Measurements from ENCODE around the gene ICE2.
"Not testable (repeated sequence)": the region's sequence is repeated elsewhere in the genome, so short reads cannot be mapped to it uniquely, and the experiment has no call there.

ICE2 gene

DNA sequence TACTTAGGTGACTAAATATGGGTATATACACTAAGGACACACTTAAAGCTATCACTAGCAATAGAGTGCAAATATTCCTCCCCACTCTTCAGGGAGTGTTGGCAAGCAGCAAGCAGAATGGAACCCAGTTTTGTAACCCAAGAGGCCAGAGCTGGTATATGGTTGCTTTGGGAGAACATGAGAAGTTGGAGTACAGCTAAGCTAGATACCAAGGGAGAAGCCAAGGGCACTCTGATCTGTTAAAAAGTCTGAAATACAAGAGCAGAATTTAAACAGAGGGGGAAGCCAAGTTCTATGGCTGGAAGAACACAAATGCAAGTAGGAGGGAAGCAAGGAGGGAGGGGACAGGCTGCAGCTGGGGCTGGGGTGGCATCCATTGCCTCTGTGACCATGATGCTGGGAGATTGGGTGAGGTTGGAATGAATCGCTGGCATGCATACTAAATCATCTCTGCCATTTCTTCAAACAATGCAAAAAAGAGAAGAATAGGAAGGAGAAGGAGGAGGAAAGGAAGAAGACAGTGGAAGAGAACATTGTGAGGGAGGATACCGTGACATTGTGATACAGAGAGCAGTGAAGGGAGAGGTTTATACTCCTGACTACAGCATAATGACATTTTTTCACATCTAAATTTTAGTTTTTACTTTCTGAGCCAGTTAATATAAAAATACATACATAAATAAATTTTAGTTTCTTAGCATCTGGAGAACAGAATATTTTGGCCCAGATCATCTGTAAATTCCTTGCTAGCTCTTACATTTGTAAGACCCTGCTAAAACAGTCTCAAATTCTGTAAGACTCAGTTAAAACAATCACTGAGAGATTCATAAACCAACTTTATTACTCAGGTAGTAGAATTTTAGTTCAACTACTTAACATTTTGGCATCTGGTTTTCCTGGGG, 72.2 kb downstream of the ICE2 start:
- DNase-seq, result no peak

DNA sequence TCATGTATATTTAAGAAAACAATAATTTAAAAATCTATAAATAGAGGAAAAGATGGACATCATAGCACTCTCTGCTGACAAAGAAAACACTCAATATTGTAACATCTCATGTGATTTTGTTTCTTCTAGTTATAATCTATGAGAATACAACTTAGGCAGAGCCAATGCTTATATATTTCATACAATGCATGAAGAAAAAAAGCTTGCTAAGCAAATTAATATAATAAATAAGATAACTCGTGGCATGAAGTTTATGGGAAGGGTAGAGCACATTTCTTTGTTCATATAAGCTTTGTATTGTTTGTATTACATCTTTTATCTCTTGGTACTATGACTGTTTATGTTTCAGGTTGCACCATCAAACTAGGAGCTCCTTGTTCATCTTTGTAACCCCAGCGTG, 73.5 kb downstream of the ICE2 start:
- DNase-seq, result no peak

- not testable (repeated sequence) for DNase-seq
Observed at GRCh38 chr15:60404351-60404750, 74.6 kb downstream of the ICE2 start.

DNA sequence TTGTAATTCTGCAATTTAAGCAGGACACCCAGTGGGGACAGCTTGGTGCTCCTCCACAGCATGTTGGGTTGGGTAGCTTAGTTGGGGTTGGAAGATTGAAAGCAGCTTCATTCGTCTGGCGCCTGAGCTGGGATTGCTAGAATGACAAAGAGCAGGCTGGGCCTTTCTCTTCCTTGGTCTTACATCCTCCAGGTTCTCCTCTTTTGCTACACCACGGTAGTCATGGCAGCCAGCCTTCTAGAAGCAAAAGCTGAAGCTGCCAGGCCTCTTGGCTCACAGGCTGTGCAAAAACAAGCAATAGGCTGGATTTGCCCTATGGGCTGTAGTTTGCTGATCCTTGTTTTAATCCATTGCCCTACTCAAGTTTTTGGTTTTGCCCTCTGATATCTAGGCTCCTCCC, 78.0 kb downstream of the ICE2 start:
- no peak for DNase-seq

DNA sequence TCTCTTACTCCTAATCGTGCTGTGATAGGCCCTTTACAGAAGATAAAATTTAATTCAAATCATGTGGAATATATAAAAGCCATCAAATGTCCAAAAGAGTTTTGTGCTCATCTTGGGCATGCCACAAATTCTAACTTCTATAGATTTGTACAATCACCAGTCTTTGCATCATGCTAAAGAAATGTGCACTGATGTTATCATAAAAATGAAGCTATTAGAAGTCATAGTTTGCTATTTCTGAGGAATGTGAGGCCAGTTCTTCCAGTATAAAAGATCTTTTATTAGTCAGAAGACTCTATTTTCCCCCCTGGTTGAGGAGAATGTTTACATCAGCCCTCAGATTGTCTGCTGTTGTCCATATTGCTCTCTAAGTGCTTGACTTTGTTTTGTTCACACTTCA, 79.0 kb downstream of the ICE2 start:
- no peak for DNase-seq

GRCh38 chr15:60399246-60399915, 79.6 kb downstream of the ICE2 start:
- no peak for DNase-seq

DNA sequence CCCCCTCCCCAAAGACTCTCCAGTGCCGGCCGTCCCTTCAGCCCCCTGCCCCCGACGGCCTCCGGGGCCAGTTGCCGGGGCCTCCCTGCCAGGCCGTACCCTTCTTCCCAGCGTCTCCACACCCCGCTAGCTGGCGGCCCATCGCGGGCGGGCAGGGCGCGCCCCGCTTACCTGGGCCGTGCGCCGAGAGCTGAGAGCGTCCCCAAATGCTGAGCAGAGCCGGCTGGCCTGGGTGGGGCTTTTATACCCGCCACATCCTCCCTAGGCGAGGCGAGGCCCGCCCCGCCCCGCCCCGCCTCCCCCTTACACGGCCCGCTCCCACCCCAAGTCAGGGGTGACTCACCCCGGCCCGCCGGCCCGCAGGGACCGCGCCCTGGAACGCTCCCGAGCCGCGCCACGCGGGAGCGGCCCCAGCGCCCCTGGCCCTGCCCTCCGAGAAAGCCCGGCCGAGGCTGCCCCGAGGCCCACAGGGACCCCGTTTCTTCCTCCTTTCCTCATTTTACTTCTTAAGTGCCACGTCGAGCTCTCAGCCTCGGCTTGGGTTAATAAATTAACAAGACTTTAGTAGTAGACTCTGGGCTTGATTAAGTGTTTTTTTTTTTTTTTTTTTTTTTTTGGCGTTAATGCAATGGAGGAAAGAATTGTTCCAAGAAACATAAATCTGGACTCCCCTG, 81.0 kb downstream of the ICE2 start, which contains the start of gene ANXA2:
Gene ANXA2 (minus strand): TSS at position 215 of the 674 bp plus-strand sequence. CDS start 11,911 bp downstream, outside the sequence.
- peak; percentile 89 for DNase-seq

DNA sequence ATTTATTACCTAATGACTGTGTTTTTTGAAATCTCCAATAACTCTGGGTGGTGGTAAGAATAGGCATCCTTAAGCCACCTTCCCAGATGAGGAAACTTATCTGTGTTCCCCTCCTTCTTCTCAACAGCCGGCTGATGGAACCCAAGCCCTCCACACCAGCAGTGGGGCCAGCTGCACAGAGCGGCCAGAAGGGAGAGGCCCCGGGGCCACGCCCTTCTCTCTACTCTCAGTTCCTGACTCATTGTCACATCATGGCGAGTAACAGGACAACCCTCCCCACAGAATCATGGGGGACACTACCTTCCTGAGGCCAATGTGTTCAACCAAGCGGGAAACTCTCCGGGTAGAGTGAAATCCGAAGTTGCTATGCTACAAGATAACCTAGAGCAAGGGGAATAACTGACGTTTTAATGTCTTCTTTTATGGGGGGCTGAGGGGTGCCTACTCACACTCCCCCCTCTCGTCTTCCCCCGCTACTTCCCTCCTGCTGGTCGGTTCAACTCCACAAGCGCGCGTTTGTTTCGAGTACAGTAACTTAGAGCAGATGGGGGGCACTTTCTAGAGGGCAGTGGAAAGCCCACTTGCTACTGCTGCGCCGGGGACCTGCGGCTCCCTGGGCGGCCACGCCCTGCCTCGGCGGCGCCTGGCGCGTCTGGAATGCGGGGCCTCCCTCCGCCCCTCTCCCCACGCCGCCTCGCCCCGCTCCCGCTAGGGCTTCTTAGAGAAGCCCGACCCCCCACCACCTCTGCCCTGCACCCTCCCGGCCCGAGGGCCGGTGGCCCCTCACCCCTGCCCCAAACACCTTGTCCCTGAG, 81.8 kb downstream of the ICE2 start:
- DNase-seq, result peak; percentile 72

- no peak for DNase-seq
Observed at GRCh38 chr15:60396560-60396957, 82.4 kb downstream of the ICE2 start.

DNA sequence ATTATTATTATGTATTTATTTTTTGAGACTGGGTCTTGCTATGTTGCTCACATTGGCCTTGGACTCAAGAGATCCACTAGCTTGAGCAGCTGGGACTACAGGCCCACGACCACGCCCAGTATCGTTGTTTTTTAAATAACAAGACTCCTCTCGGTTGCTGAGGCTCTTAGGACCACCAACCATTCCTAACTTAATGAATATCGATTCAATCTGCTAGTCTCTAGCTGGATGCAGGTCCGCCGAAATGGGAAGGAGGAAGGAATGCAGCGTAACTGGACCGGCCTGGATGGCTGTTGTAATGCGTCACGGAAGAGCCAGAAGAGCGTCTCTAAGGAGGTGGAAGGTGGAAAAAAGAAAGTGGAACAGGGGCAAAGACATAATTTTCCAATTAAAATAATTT, 82.8 kb downstream of the ICE2 start:
- no peak for DNase-seq

GRCh38 chr15:60395276-60396011, 83.5 kb downstream of the ICE2 start:
- no peak for DNase-seq

DNA sequence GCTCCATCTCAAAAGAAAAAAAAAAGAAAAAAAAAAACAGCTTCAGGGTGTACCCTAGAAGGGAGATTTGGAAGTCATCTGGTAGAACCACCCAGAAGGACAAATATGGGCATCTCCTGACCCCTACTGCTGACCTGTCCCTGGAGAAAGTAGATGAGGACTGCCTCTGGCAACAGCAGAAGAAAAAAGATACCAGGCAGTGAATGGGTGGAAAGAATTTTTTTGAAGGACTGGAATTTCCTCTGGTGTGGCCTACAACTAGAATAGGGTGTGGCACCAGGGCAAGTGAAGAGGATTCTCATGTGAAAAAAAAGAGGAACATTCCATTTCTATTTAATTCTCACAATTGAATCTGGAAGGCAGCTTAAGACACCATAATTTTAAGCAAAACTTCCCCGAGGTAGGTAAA, 84.2 kb downstream of the ICE2 start:
- no peak for DNase-seq

- no peak for DNase-seq
Observed at GRCh38 chr15:60392986-60393790, 85.8 kb downstream of the ICE2 start.

DNA sequence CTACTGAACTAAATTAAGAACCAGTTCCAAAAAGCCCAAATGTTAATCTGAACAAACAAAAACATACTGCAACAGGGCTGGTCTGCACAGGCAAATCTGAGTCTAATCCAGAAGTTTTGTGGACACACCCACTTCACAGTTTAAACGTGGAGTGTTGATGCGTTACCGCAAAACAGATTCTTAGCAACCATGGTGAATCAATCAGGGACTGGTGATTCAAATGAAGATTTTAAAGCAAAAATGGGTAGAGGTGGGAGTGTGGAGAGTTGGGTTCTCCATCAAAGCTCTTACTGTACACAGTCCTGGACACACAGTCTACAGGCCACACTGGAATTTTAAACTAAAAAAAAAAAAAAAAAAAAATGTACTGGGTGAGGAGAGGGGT, 86.3 kb downstream of the ICE2 start:
- DNase-seq, result no peak

GRCh38 chr15:60391722-60392315, 87.1 kb downstream of the ICE2 start:
- no peak for DNase-seq

GRCh38 chr15:60390871-60391501, 88.0 kb downstream of the ICE2 start:
- no peak for DNase-seq

DNA sequence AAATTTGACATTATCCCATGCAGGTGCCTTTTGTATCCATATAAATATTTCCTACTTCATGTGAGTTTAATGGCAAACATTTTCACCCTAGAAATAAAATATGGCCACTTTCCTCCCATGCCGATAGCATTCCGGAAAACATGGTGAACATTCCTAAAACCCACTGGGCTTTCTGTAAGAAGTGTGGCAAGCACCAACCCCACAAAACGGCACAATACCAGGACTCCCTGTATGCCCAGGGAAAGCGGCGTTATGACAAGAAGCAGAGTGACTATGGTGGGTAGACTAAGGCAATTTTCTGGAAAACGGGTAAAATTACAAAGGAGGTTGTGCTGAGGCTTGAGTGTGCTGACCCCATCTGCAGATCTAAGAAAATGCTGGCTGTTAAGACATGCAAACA, 88.7 kb downstream of the ICE2 start:
- DNase-seq, result no peak

- DNase-seq, result no peak
Observed at GRCh38 chr15:60389261-60390077, 89.5 kb downstream of the ICE2 start.

DNA sequence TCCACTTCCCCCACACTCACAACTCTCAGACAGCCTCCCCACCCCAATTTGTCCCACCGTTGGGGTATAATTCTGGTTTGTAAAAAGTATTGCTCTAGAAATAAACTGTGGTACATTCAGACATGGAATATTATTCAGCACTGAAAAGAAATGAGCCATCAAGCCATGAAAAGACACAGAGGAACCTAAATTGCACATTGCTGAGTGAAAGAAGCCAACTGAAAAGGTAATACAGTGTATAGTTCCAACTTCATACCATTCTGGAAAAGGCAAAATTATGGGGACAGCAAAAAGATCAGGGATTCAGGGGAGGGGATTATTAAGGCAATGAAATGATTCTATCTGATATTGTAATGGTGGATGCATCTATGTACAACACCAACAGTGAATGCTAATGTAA, 91.6 kb downstream of the ICE2 start:
- DNase-seq, result no peak
